Hepatocyte (in vitro differentiated cells): ENCODE results near the gene ZNF341.

Experiments
- CTCF ChIP-seq: fragments of 200-600 bp; sonication (generic); IDR thresholded peaks from 2 replicates; pipeline ENCODE4 v1.5.1; 2016; ENCODE audit warnings: antibody characterized with exemption, mild to moderate bottlenecking; ENCODE audit not compliant: poor library complexity
- EZH2phosphoT487 ChIP-seq: fragments of 200-600 bp; sonication (generic); IDR thresholded peaks from one replicate; pipeline ENCODE4 v1.6.1; 2018; ENCODE audit warnings: antibody characterized with exemption, mild to moderate bottlenecking, low read depth, moderate library complexity; ENCODE audit not compliant: unreplicated experiment, severe bottlenecking

GRCh38 chr20:33771938-33772337, 40.1 kb downstream of the ZNF341 start:
- TF ChIP-seq CTCF (no peak), EZH2phosphoT487 (no peak)
